B cell (primary cell): ENCODE data around the gene ARHGAP22. TPM values are rescaled to one million over a fixed set of nuclear protein-coding genes. Genes with fewer than 3 reads are reported as not detected.

Experiments used
- ATAC-seq: fragments of 200-7000 bp; cut with Tn5 transposase; one replicate; pipeline ENCODE4 v1.10.0; 2021; ENCODE audit warnings: low read depth, mild to moderate bottlenecking, moderate number of reproducible peaks, moderate library complexity
- CTCF ChIA-PET: fragments of 350-600 bp; sonication (Branson Sonifier 250); formaldehyde crosslinking; loops from one replicate; lab custom pipeline; 2021; ENCODE audit warnings: antibody characterized with exemption, inconsistent platforms; lab: Charles Lee
- POLR2A ChIA-PET: fragments of 350-600 bp; sonication (Branson Sonifier 250); formaldehyde crosslinking; loops from one replicate; lab custom pipeline; 2021; ENCODE audit warnings: antibody characterized with exemption; lab: Charles Lee
- DNase-seq: peaks from one replicate; pipeline ENCODE4 v3.0.0; 2013
- H2AFZ ChIP-seq: 2 replicates; pipeline ENCODE4 v1.6.1; 2012; ENCODE audit warnings: mild to moderate bottlenecking, low read depth, low read length; ENCODE audit not compliant: insufficient read depth, poor library complexity, severe bottlenecking
- H3K27ac ChIP-seq, 2 donors: 1 replicate in 1 of 2; 2 replicates in 1 of 2; pipeline ENCODE4 v1.5.1; 2012 to 2013; ENCODE audit warnings: low read length in 2 of 2, mild to moderate bottlenecking in 2 of 2, moderate library complexity in 1 of 2
- H3K27me3 ChIP-seq, 4 experiments: fragments of 200-600 bp in 1 of 4; sonication (generic) in 1 of 4; replicated peaks in 1 of 4; 1 replicate in 2 of 4; 2 replicates in 2 of 4; pipeline versions ENCODE4 v1.6.1 to v1.7.0; 2013 to 2016; ENCODE audit warnings: low read length in 3 of 4, mild to moderate bottlenecking in 2 of 4, mixed read lengths in 1 of 4, moderate library complexity in 1 of 4; ENCODE audit not compliant: insufficient read depth in 4 of 4, control insufficient read depth in 3 of 4; ENCODE audit errors: control extremely low read depth in 1 of 4
- H3K36me3 ChIP-seq, 2 experiments: replicated peaks in 1 of 2; 1 replicate in 1 of 2; 2 replicates in 1 of 2; pipeline versions ENCODE4 v1.6.1 to v1.7.1; 2013; ENCODE audit warnings: low read length in 1 of 2; ENCODE audit not compliant: insufficient read depth in 2 of 2, control insufficient read depth in 1 of 2; ENCODE audit errors: control extremely low read depth in 1 of 2, extremely low read depth in 1 of 2
- H3K4me1 ChIP-seq, 2 donors: fragments of 200-600 bp in 1 of 2; sonication (generic) in 1 of 2; 1 replicate in 1 of 2; 2 replicates in 1 of 2; pipeline versions ENCODE4 v1.5.1 to v1.6.1; 2013 to 2017; ENCODE audit warnings: low read length in 2 of 2; ENCODE audit not compliant: control insufficient read depth in 2 of 2, insufficient read depth in 2 of 2
- H3K4me2 ChIP-seq: replicated peaks from 2 replicates; pipeline ENCODE3; 2012; ENCODE audit warnings: mild to moderate bottlenecking, low read depth, low read length; ENCODE audit not compliant: poor library complexity, severe bottlenecking
- H3K4me3 ChIP-seq, 5 experiments: fragments of 200-600 bp in 1 of 5; sonication (generic) in 1 of 5; 1 replicate in 3 of 5; 2 replicates in 2 of 5; pipeline versions ENCODE4 v1.5.1 to v1.7.0; 2011 to 2016; ENCODE audit warnings: low read length in 4 of 5, mild to moderate bottlenecking in 4 of 5, low read depth in 2 of 5, control low read depth in 1 of 5, moderate library complexity in 1 of 5; ENCODE audit not compliant: insufficient read depth in 1 of 5; ENCODE audit errors: control extremely low read depth in 1 of 5, extremely low read depth in 1 of 5
- H3K79me2 ChIP-seq: fragments of 200-600 bp; sonication (generic); one replicate; pipeline ENCODE4 v1.6.0; 2016; ENCODE audit warnings: low read length; ENCODE audit not compliant: control insufficient read depth, insufficient read depth
- H3K9ac ChIP-seq: fragments of 200-600 bp; sonication (generic); 2 replicates; pipeline ENCODE4 v1.6.1; 2017; ENCODE audit warnings: mild to moderate bottlenecking, low read length, moderate library complexity
- H3K9me3 ChIP-seq, 3 donors: one replicate each; pipeline versions ENCODE4 v1.6.1 to v1.7.1; 2013; ENCODE audit warnings: low read length in 2 of 3; ENCODE audit not compliant: control insufficient read depth in 2 of 3, insufficient read depth in 1 of 3; ENCODE audit errors: control extremely low read depth in 1 of 3
- H4K20me1 ChIP-seq: 2 replicates; pipeline ENCODE4 v1.6.0; 2012; ENCODE audit warnings: mild to moderate bottlenecking, low read length; ENCODE audit not compliant: insufficient read depth, control insufficient read depth, poor library complexity, severe bottlenecking
- H3K27ac Mint-ChIP-seq: one replicate; pipeline ENCODE4 v1.8.0; 2021; ENCODE audit warnings: mixed read lengths
- H3K27me3 Mint-ChIP-seq: one replicate; pipeline ENCODE4 v1.8.0; 2021; ENCODE audit warnings: mixed read lengths
- H3K4me1 Mint-ChIP-seq: one replicate; pipeline ENCODE4 v1.8.0; 2021; ENCODE audit warnings: mixed read lengths
- H3K4me3 Mint-ChIP-seq: one replicate; pipeline ENCODE4 v1.8.0; 2021; ENCODE audit warnings: mixed read lengths
- H3K9me3 Mint-ChIP-seq: one replicate; pipeline ENCODE4 v1.8.0; 2022; ENCODE audit warnings: mixed read lengths; ENCODE audit not compliant: insufficient read depth
- EZH2 ChIP-seq: IDR thresholded peaks from 2 replicates; pipeline ENCODE4 v1.6.1; 2012; ENCODE audit warnings: borderline replicate concordance, low read depth, mild to moderate bottlenecking, moderate library complexity, low read length; ENCODE audit not compliant: insufficient read depth, poor library complexity, severe bottlenecking
- WGBS: methylation state at CpG from one replicate; pipeline ENCODE4 v1.1.5; 2013; ENCODE audit warnings: missing lambda C conversion rate; ENCODE audit not compliant: insufficient coverage; 5-methylcytosine and 5-hydroxymethylcytosine counted together
- intact Hi-C: fragments of 100-400 bp; cut with micrococcal nuclease; formaldehyde crosslinking; loops from one replicate; pipeline ENCODE4 v1.10.0; 2022
- polyA plus RNA-seq: library from polyadenylated mRNA; depleted of rRNA; stranded (reverse); fragments of >200 nt; gene quantifications from 2 replicates; pipeline ENCODE4 v1.2.3, GENCODE V29; 2012
- total RNA-seq, 2 donors: library from RNA; stranded (reverse); fragments of 120-200 nt in 1 of 2; gene quantifications; 1 replicate in 1 of 2; 2 replicates in 1 of 2; pipeline versions ENCODE4 v1.2.3 to v1.2.4, GENCODE V29; 2013 to 2022
- TF ChIP-seq, protein P1 (sequence below): fragments of 200-600 bp; IDR thresholded peaks from one replicate; pipeline ENCODE4 v1.8.0; 2022; ENCODE audit warnings: antibody characterized with exemption, mild to moderate bottlenecking

ARHGAP22 gene
- total and polyA plus RNA-seq, 2 donors (not counting 1 experiment from before 2014, with no cell fraction given): 1.9 to 2.0 TPM

DNA sequence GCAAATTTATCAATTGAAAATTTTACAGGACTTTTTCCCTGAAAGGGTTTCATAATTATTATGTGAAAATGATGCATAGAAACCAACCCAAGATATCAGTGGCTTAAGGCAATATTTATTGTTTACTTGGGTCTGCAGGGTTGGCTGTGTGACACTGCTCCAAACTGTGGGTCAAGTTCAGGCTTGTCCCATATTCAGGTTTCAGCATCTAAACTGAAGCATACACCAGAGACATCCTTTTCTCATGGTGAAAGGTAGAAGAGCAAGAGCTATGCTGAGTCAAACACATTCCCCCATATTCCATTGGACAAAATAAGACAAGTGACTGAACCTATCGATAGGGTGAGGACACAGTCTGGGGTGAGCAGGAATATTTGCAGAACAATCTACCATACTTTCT, 187.5 kb downstream of the ARHGAP22 start:
- Histone ChIP-seq H2AFZ (no peak overlapping the region), H3K9ac (no peak overlapping the region), H3K9me3 (peaks cover 0 to 6% (median 0%) of the 10 kb centered on the region in 3 donors), H3K4me2 (no peak overlapping the region), H3K4me1 (no peaks in the 10 kb centered on the region), H3K4me3 (no peak overlapping the region), H3K36me3 (peaks cover 0 to 12% of the 10 kb centered on the region in 2 experiments), H4K20me1 (no peaks in the 10 kb centered on the region), H3K79me2 (no peaks in the 10 kb centered on the region), H3K27me3 (no peaks in the 10 kb centered on the region), H3K27ac (no peak overlapping the region)
- ChIA-PET POLR2A (no interaction called here), CTCF (no interaction called here)
- no peak overlapping the region for H3K27ac Mint-ChIP-seq
- WGBS: 100% methylated on average over 1 of the region's 1 CpG
- H3K27me3 Mint-ChIP-seq: no peaks in the 10 kb centered on the region
- H3K4me3 Mint-ChIP-seq: no peak overlapping the region
- peaks cover under 1% of the 10 kb centered on the region for H3K9me3 Mint-ChIP-seq
- no peak for ATAC-seq
- DNase-seq: no peak
- H3K4me1 Mint-ChIP-seq: no peaks in the 10 kb centered on the region
- intact Hi-C loops: no loop called here
- TF ChIP-seq, protein P1, sequence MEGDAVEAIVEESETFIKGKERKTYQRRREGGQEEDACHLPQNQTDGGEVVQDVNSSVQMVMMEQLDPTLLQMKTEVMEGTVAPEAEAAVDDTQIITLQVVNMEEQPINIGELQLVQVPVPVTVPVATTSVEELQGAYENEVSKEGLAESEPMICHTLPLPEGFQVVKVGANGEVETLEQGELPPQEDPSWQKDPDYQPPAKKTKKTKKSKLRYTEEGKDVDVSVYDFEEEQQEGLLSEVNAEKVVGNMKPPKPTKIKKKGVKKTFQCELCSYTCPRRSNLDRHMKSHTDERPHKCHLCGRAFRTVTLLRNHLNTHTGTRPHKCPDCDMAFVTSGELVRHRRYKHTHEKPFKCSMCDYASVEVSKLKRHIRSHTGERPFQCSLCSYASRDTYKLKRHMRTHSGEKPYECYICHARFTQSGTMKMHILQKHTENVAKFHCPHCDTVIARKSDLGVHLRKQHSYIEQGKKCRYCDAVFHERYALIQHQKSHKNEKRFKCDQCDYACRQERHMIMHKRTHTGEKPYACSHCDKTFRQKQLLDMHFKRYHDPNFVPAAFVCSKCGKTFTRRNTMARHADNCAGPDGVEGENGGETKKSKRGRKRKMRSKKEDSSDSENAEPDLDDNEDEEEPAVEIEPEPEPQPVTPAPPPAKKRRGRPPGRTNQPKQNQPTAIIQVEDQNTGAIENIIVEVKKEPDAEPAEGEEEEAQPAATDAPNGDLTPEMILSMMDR: no peak
- TF ChIP-seq EZH2: no peak

DNA sequence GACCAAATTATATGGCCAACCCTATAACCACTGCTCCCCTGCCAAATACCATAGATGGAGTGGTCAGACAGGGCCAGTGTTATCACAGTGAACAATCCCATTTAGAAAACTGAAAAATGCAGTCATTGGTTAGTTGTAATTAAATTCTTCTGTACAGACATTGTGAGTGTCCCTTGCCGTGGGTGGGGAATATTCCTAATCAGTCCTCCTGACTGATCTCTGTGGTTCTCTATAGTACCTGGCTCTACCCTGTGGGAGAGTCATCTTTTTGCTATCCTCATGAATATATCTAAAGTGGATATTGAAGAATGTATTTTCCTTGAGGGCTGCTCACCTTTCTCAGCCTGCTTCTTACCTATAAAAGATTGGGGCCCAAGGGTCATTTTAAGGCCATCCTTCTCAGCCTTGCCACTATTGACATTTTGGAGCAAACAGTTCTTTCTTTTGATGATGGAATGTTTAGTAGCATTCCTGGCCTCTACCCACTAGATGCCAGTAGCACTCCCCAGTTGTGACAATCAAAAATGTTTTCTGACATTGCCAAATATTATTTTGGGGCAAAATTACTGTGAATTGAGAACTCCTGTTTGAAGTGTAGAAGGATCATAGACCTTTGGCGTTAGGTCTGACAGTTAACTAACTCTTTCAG, 188.2 kb downstream of the ARHGAP22 start:
- no peaks in the 10 kb centered on the region for H3K4me1 Mint-ChIP-seq
- no peaks in the 10 kb centered on the region for H4K20me1 ChIP-seq
- no peak overlapping the region for H3K9ac ChIP-seq
- no peaks in the 10 kb centered on the region for H3K4me1 ChIP-seq
- no CpG with 5 or more reads among the region's 2 CpGs for WGBS
- H3K79me2 ChIP-seq: no peaks in the 10 kb centered on the region
- CTCF ChIA-PET: no interaction called here
- peaks cover 0 to 12% of the 10 kb centered on the region in 2 experiments for H3K36me3 ChIP-seq
- H3K4me3 Mint-ChIP-seq: no peak overlapping the region
- H3K4me3 ChIP-seq: no peak overlapping the region
- H3K9me3 ChIP-seq: peaks cover 0 to 8% (median 4%) of the 10 kb centered on the region in 3 donors
- H3K9me3 Mint-ChIP-seq: peaks cover 6% of the 10 kb centered on the region
- no peak for DNase-seq
- ATAC-seq: no peak
- intact Hi-C loops: no loop called here
- no peak overlapping the region for H3K27ac ChIP-seq
- no peak overlapping the region for H2AFZ ChIP-seq
- no peak for TF ChIP-seq EZH2
- TF ChIP-seq, protein P1: no peak
- POLR2A ChIA-PET: no interaction called here
- H3K27ac Mint-ChIP-seq: no peak overlapping the region
- H3K27me3 ChIP-seq: no peaks in the 10 kb centered on the region
- no peak overlapping the region for H3K4me2 ChIP-seq
- H3K27me3 Mint-ChIP-seq: no peaks in the 10 kb centered on the region
